GM20431 (cell line): ENCODE measurements around the gene ZFHX2.

ENCODE experiments used
- in situ Hi-C: fragments of 300-500 bp; cut with MseI, MboI; formaldehyde crosslinking; loops from one replicate; pipeline ENCODE4 v1.15.0; 2020; ENCODE audit warnings: low sequenced_read_pairs; ENCODE audit not compliant: unreplicated experiment

The ZFHX2 gene

DNA sequence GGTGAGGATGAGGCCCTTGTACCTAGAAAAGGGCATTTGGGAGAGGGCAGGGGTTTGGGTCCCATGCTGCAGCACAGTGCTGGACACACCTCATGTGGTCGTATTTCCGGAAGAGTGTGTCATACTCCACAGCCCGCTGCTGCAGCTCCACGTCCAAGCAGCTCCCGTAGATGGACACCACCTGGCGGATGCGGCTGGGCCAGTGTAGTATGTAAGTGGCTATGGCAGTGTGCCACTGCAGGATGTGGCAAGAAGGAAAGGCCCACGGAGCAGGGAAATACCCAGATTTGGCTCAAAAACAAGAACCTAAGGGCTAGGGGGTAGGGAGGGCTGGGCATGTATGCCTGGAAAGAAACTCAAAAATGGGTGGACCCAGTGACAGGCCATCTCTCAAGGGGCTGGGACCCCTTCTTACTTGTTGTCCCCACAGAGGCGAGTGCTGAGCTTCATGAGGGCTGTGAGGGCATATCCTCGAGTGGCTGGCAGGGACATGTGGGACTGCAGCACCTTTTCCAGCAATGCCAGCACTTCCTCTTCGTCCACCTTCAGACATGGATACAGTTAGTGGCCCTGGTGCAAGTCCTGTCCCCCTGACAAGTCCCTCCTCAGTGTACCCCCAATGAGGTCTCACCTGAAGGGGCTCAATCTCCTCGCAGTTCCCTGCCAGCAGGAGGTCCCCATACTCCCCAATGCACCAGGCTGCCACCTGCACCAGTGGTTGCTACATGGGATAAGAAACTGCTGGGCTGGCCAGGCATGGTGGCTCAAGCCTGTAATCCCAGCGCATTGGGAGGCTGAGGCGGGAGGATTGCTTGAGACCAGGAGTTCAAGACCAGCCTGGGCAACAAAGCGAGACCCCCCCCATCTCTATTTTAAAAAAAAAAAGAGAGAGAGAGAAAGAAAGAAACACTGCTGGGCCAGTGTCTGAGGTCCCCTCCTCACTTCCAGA, 10.6 kb upstream of the ZFHX2 start:
- in situ Hi-C loops = loop anchor here (10.0 kb wide), 1 partner anchor 87 kb away; no protein-coding TSS in a partner anchor

DNA sequence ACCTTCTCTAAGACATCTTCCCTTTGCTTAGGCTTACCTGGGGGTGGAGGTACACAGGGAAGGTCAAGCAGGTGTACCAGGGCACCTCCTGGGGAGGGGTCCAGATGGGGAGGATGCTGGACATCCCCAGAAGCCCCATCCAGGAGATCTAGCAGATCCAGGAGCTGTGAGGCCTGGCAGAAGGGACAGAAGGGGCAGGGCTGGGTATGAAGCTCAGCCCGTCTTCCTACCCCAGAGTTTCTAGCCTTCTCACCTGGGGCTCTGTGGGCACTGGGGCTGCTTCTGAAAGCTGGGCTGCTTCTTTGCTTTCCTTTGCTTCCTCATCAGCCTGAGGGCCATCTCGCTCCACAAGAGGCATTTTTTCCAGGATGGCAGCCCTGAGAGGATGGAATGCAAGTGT, 9.7 kb upstream of the ZFHX2 start:
- in situ Hi-C loops = loop anchor here (10.0 kb wide), 1 partner anchor 86 kb away; no protein-coding TSS in a partner anchor

- in situ Hi-C loops = loop anchor here (10.0 kb wide), 1 partner anchor 85 kb away; no protein-coding TSS in a partner anchor
Measured at GRCh38 chr14:23559926-23560520, 8.5 kb upstream of the ZFHX2 start.

- in situ Hi-C loops = no loop called here
Measured at GRCh38 chr14:23559010-23559925, 7.7 kb upstream of the ZFHX2 start.

GRCh38 chr14:23558346-23559009, 6.9 kb upstream of the ZFHX2 start:
- in situ Hi-C loops = no loop called here

- in situ Hi-C loops = no loop called here
Measured at GRCh38 chr14:23557946-23558345, 6.4 kb upstream of the ZFHX2 start.

- in situ Hi-C loops = no loop called here
Measured at GRCh38 chr14:23557521-23557920, 6.0 kb upstream of the ZFHX2 start.

- in situ Hi-C loops = no loop called here
Measured at GRCh38 chr14:23556700-23557440, 5.3 kb upstream of the ZFHX2 start.

DNA sequence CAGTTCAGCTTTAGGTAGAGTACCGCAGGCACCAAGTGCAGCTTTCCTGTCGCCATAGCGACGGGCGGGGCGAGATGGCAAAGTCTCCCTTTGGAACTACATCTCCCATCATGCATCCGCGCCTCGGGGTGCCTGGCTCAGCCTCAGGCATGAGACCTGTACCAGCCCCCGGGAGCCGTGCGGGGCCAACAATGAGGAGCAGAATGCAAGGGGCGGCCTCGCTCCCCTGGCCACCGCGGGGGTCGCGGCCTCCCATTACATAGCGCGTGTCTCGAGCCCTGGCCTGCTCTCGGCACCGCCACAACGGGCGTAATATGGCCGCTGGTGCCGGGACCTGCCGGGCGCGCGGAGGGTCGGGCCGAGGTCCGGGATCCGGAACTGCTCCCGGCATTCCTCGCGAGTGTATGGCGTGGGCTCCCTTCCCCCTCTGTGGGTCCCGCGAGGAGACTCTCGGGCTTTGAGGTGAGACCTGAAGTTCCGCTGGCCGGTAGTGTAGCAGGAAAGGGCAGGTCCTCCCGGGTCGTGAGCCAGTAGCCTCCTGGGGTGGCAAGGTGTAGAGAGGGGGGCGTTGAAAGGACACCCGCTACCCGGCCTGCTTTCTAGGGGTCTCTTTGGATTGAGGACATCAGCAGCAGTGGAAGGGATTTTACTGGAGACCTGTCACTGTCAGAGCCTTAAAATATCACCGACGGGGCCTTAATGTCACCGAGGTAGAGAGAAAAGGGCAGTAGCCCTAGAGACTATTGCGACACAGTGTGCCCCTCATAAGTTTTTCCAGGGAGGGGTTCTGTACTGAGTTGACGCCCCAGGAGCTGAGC, 4.5 kb upstream of the ZFHX2 start, which contains the start of gene THTPA:
Gene THTPA, plus strand, starts transcription at position 390 of the 818 bp plus-strand sequence. CDS start 487 bp downstream, outside the sequence.
- in situ Hi-C loops = no loop called here

- in situ Hi-C loops = no loop called here
Measured at GRCh38 chr14:23555533-23555881, 3.9 kb upstream of the ZFHX2 start.

GRCh38 chr14:23550812-23551265, 726 bp downstream of the ZFHX2 start:
- in situ Hi-C loops = no loop called here

DNA sequence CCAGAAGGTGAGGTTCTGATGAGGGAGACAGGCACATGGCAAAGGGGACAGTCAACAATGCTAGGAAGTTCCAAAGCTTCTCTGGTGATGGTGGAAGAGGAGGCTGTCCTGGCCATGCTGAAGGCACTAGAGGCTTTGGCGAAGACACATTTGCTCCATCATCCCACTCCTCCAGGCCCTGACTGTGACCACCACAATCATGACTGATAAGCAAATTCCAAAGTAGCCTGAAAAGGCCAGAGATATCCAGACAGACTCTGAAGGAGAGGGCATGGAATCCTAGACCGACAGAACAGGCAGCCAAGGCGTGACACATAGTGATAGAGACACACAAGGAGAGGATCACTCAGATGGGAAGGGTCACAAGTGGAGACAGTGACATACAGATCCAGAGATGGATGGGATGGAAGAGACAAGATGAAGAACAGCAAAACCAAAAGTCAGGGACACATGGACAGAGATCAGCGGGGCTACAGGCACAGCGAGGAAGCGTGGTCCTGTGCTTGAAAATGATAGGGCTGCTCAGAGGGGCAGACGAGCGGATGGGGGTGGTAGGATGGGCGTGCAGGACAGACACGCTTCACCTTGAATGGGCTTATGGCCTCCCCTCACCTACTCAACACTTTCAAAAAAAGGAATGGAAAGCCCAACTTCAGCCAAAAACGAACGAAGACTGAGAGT, 1.3 kb downstream of the ZFHX2 start:
- in situ Hi-C loops = no loop called here

GRCh38 chr14:23548351-23549318, 2.9 kb downstream of the ZFHX2 start:
- in situ Hi-C loops = no loop called here

GRCh38 chr14:23547924-23548323, 3.6 kb downstream of the ZFHX2 start:
- in situ Hi-C loops = no loop called here

DNA sequence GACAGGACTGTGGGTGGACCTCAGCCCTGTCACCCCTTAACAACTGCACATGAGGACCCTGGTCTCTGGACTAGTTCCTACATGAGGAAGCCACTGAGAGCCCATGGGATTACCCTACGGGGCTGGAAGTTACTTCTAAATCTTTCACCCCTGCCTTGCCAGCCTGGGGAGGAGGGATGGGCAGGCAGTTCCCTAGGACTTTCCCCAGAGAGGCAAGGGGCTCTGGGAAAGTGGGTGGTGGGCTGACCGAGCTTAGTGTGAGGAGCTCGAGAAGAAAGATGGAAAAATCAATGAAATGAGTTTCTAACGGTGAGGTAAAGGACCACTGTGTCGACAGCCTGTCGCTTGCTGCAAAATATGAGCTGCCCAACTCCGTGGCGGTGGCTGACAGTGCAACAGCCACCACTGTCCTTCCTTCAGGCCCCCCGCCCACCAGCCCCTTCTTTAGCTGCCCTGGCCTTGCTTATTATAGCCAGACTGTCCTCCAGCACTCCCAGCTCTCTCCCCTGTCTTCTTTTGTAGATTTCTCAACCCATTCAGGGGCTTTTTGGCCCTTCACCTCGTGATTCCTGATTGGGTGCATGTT, 5.0 kb downstream of the ZFHX2 start:
- in situ Hi-C loops = no loop called here

DNA sequence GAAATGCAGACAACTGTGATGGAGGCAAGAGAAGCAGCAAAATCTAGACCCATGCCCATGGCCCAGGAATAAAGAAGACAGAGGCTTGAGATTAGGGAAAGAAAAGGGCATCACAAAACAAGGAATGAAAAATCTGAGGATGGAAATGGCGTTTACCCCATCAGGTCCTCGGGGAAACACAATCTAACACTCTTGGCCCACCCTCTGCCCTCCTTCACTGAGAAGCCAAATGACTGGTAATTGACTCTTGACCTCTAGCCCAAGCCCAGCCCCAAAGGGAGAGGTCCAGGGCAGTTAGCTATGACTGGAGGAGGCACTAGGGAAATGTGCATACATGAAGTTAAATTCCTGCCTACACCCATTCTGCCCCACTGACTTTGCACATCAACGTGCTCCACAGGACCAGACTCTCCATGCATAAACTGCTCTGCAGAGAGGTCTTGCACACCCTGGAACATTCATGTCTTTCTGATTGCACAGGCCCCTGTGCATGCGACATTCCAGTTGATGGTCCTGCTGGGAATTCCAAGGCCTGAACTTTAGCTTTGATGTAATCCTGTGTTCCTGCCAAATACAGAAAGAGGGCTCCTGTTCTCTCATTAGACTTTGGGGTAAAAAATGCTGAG, 5.7 kb downstream of the ZFHX2 start:
- in situ Hi-C loops = no loop called here
